Upper lobe of left lung (tissue), 4 donors: ENCODE results near the gene ABHD17A.

Experiments
- EP300 ChIP-seq, 4 donors: sonication (generic); formaldehyde crosslinking; IDR thresholded peaks; one replicate each; pipeline ENCODE4 v1.5.1; 2017; ENCODE audit warnings: antibody characterized with exemption in 4 of 4, control low read depth in 2 of 4
- POLR2A ChIP-seq, 4 donors: fragments of 450-650 bp; IDR thresholded peaks; one replicate each; pipeline ENCODE4 v1.5.1; 2016 to 2017; ENCODE audit warnings: antibody characterized with exemption in 4 of 4, mild to moderate bottlenecking in 2 of 4
- POLR2AphosphoS5 ChIP-seq, 2 donors: sonication (generic); formaldehyde crosslinking; IDR thresholded peaks; one replicate each; pipeline ENCODE4 v1.5.1; 2017; ENCODE audit warnings: antibody characterized with exemption in 2 of 2
- TF ChIP-seq, protein P1 (sequence below), 6 experiments: fragments of 450-650 bp in 4 of 6; fragments of 200-600 bp in 2 of 6; sonication (generic) in 2 of 6; IDR thresholded peaks; one replicate each; pipeline ENCODE4 v1.5.1; 2016 to 2019; ENCODE audit warnings: antibody characterized with exemption in 6 of 6

DNA sequence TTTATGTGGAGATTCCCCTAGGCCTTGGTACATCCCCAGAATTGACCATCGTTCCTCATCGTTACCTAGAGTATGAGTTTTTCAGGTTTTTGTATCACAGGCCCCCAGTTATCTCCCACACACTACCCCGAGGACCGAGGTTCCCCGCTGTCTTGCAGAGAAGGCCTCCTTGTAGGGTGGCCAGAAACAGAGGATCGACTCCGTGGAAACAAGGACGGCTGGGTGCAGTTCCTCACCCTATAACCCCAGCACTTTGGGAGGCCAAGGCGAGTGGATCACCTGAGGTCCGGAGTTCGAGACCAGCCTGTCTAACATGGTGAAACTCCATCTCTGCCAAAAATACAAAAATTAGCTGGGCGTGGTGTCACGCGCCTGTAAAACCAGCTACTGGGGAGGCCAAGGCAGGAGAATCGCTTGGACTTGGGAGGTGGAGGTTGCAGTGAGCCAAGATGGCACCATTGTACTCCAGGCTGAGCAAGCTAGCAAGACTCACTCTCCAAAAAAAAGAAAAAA, 20.6 kb upstream of the ABHD17A start:
- TF ChIP-seq, protein P1, sequence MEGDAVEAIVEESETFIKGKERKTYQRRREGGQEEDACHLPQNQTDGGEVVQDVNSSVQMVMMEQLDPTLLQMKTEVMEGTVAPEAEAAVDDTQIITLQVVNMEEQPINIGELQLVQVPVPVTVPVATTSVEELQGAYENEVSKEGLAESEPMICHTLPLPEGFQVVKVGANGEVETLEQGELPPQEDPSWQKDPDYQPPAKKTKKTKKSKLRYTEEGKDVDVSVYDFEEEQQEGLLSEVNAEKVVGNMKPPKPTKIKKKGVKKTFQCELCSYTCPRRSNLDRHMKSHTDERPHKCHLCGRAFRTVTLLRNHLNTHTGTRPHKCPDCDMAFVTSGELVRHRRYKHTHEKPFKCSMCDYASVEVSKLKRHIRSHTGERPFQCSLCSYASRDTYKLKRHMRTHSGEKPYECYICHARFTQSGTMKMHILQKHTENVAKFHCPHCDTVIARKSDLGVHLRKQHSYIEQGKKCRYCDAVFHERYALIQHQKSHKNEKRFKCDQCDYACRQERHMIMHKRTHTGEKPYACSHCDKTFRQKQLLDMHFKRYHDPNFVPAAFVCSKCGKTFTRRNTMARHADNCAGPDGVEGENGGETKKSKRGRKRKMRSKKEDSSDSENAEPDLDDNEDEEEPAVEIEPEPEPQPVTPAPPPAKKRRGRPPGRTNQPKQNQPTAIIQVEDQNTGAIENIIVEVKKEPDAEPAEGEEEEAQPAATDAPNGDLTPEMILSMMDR (IDR thresholded peaks at IDR 0.05) = no peak
- TF ChIP-seq EP300 (IDR thresholded peaks at IDR 0.05) = no peak
- TF ChIP-seq POLR2AphosphoS5 (IDR thresholded peaks at IDR 0.05) = no peak
- TF ChIP-seq POLR2A (IDR thresholded peaks at IDR 0.05) = no peak
